ENCODE data around the gene GPR148.

GPR148 gene

DNA sequence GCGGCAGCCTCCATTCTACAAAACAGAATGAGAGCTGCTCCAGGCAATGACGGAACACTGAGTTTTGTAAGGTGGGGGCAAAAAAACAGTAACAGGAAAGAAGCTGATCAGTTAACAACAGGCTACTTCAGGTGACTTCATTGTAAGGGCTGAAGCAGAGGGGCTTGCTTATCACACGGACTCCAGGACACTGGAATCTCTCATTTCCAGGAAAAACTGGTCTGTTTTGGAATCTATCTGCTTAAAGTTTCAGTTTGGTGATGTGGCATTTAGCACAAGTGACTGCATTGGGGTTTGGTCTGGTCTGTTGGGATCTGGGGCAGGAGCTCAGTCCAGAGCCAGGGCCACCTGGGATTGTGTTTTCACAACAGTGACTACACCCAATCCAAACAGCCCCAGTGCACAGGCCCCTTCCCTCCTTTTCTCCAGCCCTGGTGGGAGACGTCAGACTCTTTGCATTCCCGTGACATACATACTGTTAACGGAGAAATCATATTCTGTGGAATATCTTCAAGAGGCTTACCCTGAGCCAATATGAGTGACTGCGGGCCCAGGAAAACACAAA lies 40.6 kb downstream of the GPR148 start:
- FAIRE-seq (no peak), DNase-seq (ENCODE audit: insufficient read length, low spot score) (no peak)
- TF ChIP-seq POLR2A (IDR thresholded peaks at IDR 0.05; ENCODE audit: low read depth, low read length) = no peak

DNA sequence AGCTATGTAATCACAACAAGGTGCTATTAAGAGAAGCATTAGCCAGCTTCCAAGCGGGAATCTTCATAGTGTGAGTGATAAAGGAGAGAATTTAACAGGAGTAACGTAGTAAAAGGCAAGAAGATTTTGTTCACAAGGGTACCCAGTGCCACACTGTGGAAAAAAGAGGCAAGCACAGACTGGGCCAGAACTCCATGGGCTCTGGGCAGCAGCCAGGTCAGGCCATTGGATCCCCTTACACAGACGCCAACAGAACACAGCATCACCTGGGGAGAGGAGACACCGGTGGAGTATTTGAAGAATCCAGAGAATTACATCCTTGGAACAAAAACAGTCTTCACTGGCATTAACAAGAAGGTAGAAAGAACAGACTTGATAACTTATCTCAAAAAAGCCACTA lies 47.7 kb downstream of the GPR148 start:
- DNase-seq (ENCODE audit: insufficient read length, low spot score) (no peak), FAIRE-seq (no peak)
- no peak for TF ChIP-seq POLR2A (IDR thresholded peaks at IDR 0.05; ENCODE audit: low read depth, low read length)

DNA sequence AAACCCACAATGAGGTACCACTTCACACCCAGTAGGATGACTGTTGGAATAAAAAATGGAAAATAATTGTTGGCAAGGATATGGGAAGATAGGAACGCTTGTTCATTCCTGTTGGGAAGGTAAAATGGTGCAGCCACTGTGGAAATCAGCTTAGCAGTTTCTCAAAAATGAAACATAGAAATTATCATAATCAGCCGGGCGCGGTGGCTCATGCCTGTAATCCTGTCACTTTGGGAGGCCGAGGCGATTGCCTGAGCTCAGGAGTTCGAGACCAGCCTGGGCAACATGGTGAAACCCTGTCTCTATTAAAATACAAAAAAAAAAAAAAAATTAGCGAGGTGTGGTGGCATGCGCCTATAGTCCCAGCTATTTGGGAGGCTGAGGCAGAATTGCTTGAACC lies 49.9 kb downstream of the GPR148 start:
- TF ChIP-seq POLR2A (IDR thresholded peaks at IDR 0.05; ENCODE audit: low read depth, low read length) = no peak
- FAIRE-seq = no peak

More for the DNA sequence above, 49.9 kb downstream of the GPR148 start:
- no peak for DNase-seq (ENCODE audit: insufficient read length, low spot score)

All from H54 (cell line).